Measurements from ENCODE around the gene LIN28A. TPM values are rescaled to one million over a fixed set of nuclear protein-coding genes. Genes with fewer than 3 reads are reported as not detected.
"Not testable (repeated sequence)": the region's sequence is repeated elsewhere in the genome, so short reads cannot be mapped to it uniquely, and the experiment has no call there.

LIN28A gene
- total and polyA plus RNA-seq, 4 experiments from 2014 or later, result not detected

DNA sequence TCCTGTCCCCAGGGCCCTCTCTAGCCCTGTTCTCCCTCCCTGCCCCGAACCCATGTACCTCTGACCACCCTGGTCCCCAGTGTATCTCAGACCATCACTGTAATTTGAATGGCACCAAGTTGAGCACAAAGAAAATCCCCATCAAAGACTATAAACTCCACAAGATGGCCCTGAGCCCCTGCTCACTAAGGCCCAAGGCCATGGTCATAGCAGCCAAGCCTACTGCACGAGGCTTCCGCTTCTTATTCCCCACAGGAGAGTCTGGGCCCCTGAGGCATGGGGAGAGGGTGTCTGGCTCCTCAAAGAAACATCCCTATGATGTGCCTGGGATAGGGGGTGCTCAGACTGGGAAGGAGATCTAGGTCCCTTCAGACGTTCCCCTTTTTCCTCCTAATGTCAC is 42.6 kb upstream of the LIN28A start:
- no peak overlapping the region for H3K4me3 ChIP-seq (ENCODE audit: low read length in 2 of 2)
- POLR2A ChIA-PET (ENCODE audit: partially characterized antibody), result interaction anchor here (0.8 to 1.7 kb wide), 4 partner anchors 10 to 83 kb away, joined by 3 to 6 read pairs (median 4); no protein-coding TSS in a partner anchor

DNA sequence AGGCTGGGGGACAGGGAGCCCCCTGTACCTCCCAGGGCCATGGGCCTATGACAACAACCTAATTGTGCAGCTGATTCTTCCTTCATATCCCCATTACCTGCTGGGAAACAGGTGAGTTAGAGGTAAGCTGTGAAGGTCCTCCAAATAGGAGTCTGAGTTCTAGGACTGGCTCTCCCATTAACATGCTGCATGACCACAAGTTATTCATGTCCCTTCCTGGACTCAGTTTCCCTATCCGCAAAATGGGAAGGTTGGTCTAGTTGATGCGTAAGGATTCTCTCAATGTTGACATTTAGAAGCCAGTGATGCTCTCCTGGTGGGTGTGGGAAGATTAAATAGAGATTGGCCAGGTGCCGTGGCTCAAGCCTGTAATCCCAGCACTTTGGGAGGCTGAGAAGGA is 42.1 kb upstream of the LIN28A start:
- Mint-ChIP-seq H3K9me3 (peaks cover 0 to 6% (median 3%) of the 10 kb centered on the region in 8 donors), H3K36me3 (no peaks in the 10 kb centered on the region), H3K27ac (peak overlapping the region in 5 of 7 donors; percentile 38 to 68 (median 57)), H3K27me3 (no peaks in the 10 kb centered on the region), H3K4me1 (peaks cover 38 to 75% (median 56%) of the 10 kb centered on the region in 4 donors), H3K4me3 (no peak overlapping the region)
- Histone ChIP-seq H3K4me3 (ENCODE audit: low read length in 2 of 2) (no peak overlapping the region), H3K9me3 (ENCODE audit: control insufficient read depth in 1 of 2, low read length in 2 of 2) (no peaks in the 10 kb centered on the region), H3K27me3 (ENCODE audit: insufficient read depth, low read length) (no peaks in the 10 kb centered on the region), H3K27ac (ENCODE audit: low read depth, low read length) (no peak overlapping the region), H3K4me1 (ENCODE audit: insufficient read depth, low read length) (peaks cover 71% of the 10 kb centered on the region), H3K36me3 (ENCODE audit: insufficient read depth, low read length) (no peaks in the 10 kb centered on the region)
- ChIA-PET CTCF (ENCODE audit: partially characterized antibody) (interaction anchor here (1.0 to 15.0 kb wide), 3 partner anchors 8 to 86 kb away, joined by 3 to 307 read pairs (median 195); partner anchors contain the start of gene SH3BGRL3), POLR2A (ENCODE audit: partially characterized antibody) (interaction anchor here (0.9 to 2.8 kb wide), 4 partner anchors 10 to 83 kb away, joined by 3 to 20 read pairs (median 5); no protein-coding TSS in a partner anchor)
- intact Hi-C loops (cut with micrococcal nuclease), result no loop called here
- no peak for DNase-seq

More for the DNA sequence above, 42.6 kb upstream of the LIN28A start:
- no peaks in the 10 kb centered on the region for H3K36me3 Mint-ChIP-seq
- CTCF ChIA-PET (ENCODE audit: partially characterized antibody), result interaction anchor here (1.0 to 15.0 kb wide), 3 partner anchors 9 to 85 kb away, joined by 3 to 307 read pairs (median 195); partner anchors contain the start of gene SH3BGRL3
- DNase-seq, result no peak
- no peaks in the 10 kb centered on the region for H3K27me3 Mint-ChIP-seq
- intact Hi-C loops (cut with micrococcal nuclease), result no loop called here
- no peaks in the 10 kb centered on the region for H3K27me3 ChIP-seq (ENCODE audit: insufficient read depth, low read length)
- no peak overlapping the region for H3K4me3 Mint-ChIP-seq
- peaks cover 35 to 75% (median 57%) of the 10 kb centered on the region in 4 donors for H3K4me1 Mint-ChIP-seq
- H3K36me3 ChIP-seq (ENCODE audit: insufficient read depth, low read length), result no peaks in the 10 kb centered on the region
- H3K9me3 Mint-ChIP-seq, result peaks cover 0 to 6% (median 3%) of the 10 kb centered on the region in 8 donors
- no peaks in the 10 kb centered on the region for H3K9me3 ChIP-seq (ENCODE audit: control insufficient read depth in 1 of 2, low read length in 2 of 2)
- H3K4me1 ChIP-seq (ENCODE audit: insufficient read depth, low read length), result peaks cover 71% of the 10 kb centered on the region
- no peak overlapping the region for H3K27ac ChIP-seq (ENCODE audit: low read depth, low read length)
- peak overlapping the region in 6 of 7 donors; percentile 22 to 81 (median 53) for H3K27ac Mint-ChIP-seq

DNA sequence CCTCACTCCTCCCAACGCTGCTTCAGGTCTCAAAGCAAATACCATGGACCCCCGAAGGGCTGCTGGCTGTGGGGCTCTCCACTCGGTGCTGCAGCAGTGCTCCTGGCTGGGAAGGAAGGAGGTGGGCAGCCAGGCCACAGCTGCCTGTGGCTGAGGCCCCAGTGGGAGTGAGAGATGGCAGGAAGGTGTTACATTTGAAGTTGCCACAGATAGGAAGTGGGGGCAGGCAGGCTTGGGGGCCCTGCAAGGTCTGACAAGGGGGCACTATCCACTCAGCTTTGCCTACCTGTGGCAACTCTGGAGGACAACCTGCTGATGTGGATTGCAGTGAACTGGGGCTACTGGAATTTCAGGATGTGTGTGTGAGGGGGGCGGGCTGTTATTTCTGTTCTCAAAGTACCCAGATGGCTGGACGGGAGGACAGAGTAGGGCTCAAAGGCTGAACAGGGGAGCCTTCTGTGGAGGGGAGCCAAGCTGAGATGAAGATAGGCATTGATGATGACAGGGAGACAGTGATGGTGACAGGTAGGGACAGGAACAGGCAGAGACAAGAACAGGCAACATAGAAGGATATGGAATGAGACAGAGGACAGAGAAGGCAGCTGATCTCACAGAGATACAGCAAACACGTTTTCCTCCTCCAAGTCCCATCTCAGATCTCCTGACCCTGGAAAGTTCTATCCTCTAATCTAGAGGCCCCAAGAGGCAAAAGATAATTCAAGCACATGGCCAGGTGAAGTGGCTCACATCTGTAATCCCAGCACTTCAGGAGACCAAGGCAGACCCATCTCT is 39.8 kb upstream of the LIN28A start:
- Mint-ChIP-seq H3K4me1 (peaks cover 51 to 80% (median 64%) of the 10 kb centered on the region in 4 donors), H3K4me3 (peak overlapping the region in 7 of 8 donors; percentile 60 to 79 (median 68)), H3K27me3 (no peaks in the 10 kb centered on the region), H3K36me3 (no peaks in the 10 kb centered on the region), H3K27ac (peak overlapping the region; percentile 81 to 97 (median 88)), H3K9me3 (peaks cover 0 to 6% (median 3%) of the 10 kb centered on the region in 8 donors)
- intact Hi-C loops (cut with micrococcal nuclease), result no loop called here
- Histone ChIP-seq H3K4me3 (ENCODE audit: low read length in 2 of 2) (peak overlapping the region in 1 of 2 donors; percentile 23), H3K36me3 (ENCODE audit: insufficient read depth, low read length) (no peaks in the 10 kb centered on the region), H3K27me3 (ENCODE audit: insufficient read depth, low read length) (no peaks in the 10 kb centered on the region), H3K4me1 (ENCODE audit: insufficient read depth, low read length) (peaks cover 81% of the 10 kb centered on the region), H3K9me3 (ENCODE audit: control insufficient read depth in 1 of 2, low read length in 2 of 2) (no peaks in the 10 kb centered on the region), H3K27ac (ENCODE audit: low read depth, low read length) (no peak overlapping the region)
- CTCF ChIA-PET (ENCODE audit: partially characterized antibody), result interaction anchor here (1.1 to 15.0 kb wide), 7 partner anchors 8 to 88 kb away, joined by 3 to 307 read pairs (median 4); partner anchors contain the start of genes CD52 and SH3BGRL3
- POLR2A ChIA-PET (ENCODE audit: partially characterized antibody), result interaction anchor here (0.5 to 2.8 kb wide), 19 partner anchors 8 to 137 kb away, joined by 3 to 20 read pairs (median 4); partner anchors contain the start of genes CEP85 and SH3BGRL3
- DNase-seq, result no peak

DNA sequence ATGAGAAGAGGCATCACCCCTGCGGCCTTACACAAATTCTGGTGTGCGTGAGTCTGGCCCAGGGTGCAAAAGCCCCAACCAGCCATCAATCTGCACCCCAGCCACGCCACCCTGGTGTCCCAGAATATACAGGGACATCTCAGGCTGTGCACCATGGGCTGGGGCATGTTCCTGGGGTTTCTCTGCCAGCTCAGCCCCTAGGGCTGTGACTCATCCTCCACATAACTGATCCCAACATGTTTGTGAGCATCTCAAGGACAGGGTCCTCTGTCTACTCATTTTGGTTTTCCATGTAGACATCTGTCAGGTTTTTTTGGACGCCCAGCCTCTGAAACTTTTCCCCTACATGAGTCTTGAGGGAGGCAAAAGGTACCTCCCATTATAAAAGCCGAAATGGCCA is 38.6 kb upstream of the LIN28A start:
- H3K4me3 ChIP-seq (ENCODE audit: low read length in 2 of 2), result peak overlapping the region in 1 of 2 donors; percentile 18
- DNase-seq, result no peak
- H3K27ac ChIP-seq (ENCODE audit: low read depth, low read length), result no peak overlapping the region
- no peaks in the 10 kb centered on the region for H3K36me3 Mint-ChIP-seq
- peaks cover 0 to 7% (median 3%) of the 10 kb centered on the region in 8 donors for H3K9me3 Mint-ChIP-seq
- intact Hi-C loops (cut with micrococcal nuclease), result no loop called here
- no peaks in the 10 kb centered on the region for H3K9me3 ChIP-seq (ENCODE audit: control insufficient read depth in 1 of 2, low read length in 2 of 2)
- no peaks in the 10 kb centered on the region for H3K27me3 ChIP-seq (ENCODE audit: insufficient read depth, low read length)
- peak overlapping the region in 7 of 8 donors; percentile 8 to 81 (median 61) for H3K4me3 Mint-ChIP-seq
- H3K4me1 ChIP-seq (ENCODE audit: insufficient read depth, low read length), result peaks cover 94% of the 10 kb centered on the region
- peak overlapping the region; percentile 75 to 96 (median 86) for H3K27ac Mint-ChIP-seq
- no peaks in the 10 kb centered on the region for H3K27me3 Mint-ChIP-seq
- ChIA-PET POLR2A (ENCODE audit: partially characterized antibody) (interaction anchor here (1.0 to 5.2 kb wide), 5 partner anchors 13 to 92 kb away, joined by 3 to 60 read pairs (median 4); partner anchors contain the start of genes CD52 and SH3BGRL3), CTCF (ENCODE audit: partially characterized antibody) (interaction anchor here (1.4 to 15.0 kb wide), 2 partner anchors 65 to 89 kb away, joined by 3 to 307 read pairs; partner anchors contain the start of gene SH3BGRL3)
- H3K36me3 ChIP-seq (ENCODE audit: insufficient read depth, low read length), result no peaks in the 10 kb centered on the region
- H3K4me1 Mint-ChIP-seq, result peaks cover 60 to 86% (median 73%) of the 10 kb centered on the region in 4 donors

DNA sequence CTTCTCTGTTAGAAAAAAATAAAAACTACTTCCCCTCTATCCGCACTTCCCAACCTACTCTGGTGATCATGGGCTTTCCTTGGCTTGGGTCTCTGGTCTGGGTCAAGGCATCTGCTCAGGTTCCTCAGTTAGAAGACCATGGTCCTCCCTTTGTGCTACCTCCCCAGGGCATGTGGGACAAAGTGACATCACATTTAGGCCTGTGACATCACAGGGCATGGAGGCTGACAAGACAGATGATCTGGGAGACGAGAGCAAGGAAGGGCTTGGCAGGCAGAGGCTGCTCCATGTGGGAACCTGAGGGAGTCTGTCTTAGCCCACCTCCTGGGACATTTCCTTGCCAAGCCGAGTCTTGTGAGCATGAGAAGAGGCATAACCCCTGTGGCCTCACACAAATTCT is 38.0 kb upstream of the LIN28A start, which contains the start of gene ZNF683:
Gene ZNF683 (minus strand): TSS at position 140 of the 400 bp plus-strand sequence. CDS start 4,179 bp downstream, outside the sequence.
- not testable (repeated sequence) for H3K27me3 Mint-ChIP-seq; DNase-seq; H3K9me3 Mint-ChIP-seq; H3K36me3 Mint-ChIP-seq; H3K9me3 ChIP-seq (ENCODE audit: control insufficient read depth in 1 of 2, low read length in 2 of 2); H3K27me3 ChIP-seq (ENCODE audit: insufficient read depth, low read length); H3K36me3 ChIP-seq (ENCODE audit: insufficient read depth, low read length)
- Histone ChIP-seq H3K27ac (ENCODE audit: low read depth, low read length) (peak within 1 kb of the TSS; percentile 13), H3K4me1 (ENCODE audit: insufficient read depth, low read length) (peaks cover 95% of the 10 kb centered on the region), H3K4me3 (ENCODE audit: low read length in 2 of 2) (peak within 1 kb of the TSS in 1 of 2 donors; percentile 18)
- peak within 1 kb of the TSS; percentile 53 to 81 (median 74) for H3K4me3 Mint-ChIP-seq
- CTCF ChIA-PET (ENCODE audit: partially characterized antibody), result interaction anchor here (0.6 to 8.7 kb wide), 5 partner anchors 8 to 87 kb away, joined by 3 to 195 read pairs (median 33); no protein-coding TSS in a partner anchor
- POLR2A ChIA-PET (ENCODE audit: partially characterized antibody), result interaction anchor here (1.1 to 9.1 kb wide), 9 partner anchors 11 to 92 kb away, joined by 4 to 174 read pairs (median 21); partner anchors contain the start of genes CD52 and SH3BGRL3
- peaks cover 60 to 92% (median 78%) of the 10 kb centered on the region in 4 donors for H3K4me1 Mint-ChIP-seq
- H3K27ac Mint-ChIP-seq, result peak within 1 kb of the TSS; percentile 84 to 96 (median 88)
- intact Hi-C loops (cut with micrococcal nuclease), result loop anchor here (1.0 kb wide), 2 partner anchors 9 to 24 kb away; no protein-coding TSS in a partner anchor

DNA sequence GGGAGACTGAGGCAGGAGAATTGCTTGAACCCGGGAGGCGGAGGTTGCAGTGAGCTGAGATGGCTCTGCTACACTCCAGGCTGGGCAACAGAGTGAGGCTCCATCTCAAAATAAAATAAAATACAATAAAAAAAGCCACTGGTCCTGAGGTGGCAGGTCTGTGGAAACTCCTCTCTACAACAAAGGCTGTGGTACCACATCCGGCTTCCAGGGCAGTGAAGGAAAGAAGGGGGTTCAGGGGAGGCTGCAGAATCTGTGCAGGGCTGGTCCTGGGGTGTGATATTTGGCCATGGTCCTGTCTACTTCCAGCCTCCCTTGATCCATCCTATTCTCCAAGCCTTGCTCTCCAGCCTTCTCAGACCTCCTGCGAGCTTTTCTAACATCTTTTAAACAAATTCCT is 37.3 kb upstream of the LIN28A start:
- CTCF ChIA-PET (ENCODE audit: partially characterized antibody), result interaction anchor here (0.6 to 8.7 kb wide), 11 partner anchors 9 to 203 kb away, joined by 3 to 195 read pairs (median 8); partner anchors contain the start of gene ZNF593
- H3K27ac ChIP-seq (ENCODE audit: low read depth, low read length), result peak overlapping the region; percentile 13

More for the DNA sequence above, 37.3 kb upstream of the LIN28A start:
- H3K9me3 Mint-ChIP-seq, result peaks cover 0 to 7% (median 3%) of the 10 kb centered on the region in 8 donors
- peaks cover 63 to 92% (median 82%) of the 10 kb centered on the region in 4 donors for H3K4me1 Mint-ChIP-seq
- peak overlapping the region in 1 of 2 donors; percentile 18 for H3K4me3 ChIP-seq (ENCODE audit: low read length in 2 of 2)
- no peaks in the 10 kb centered on the region for H3K27me3 ChIP-seq (ENCODE audit: insufficient read depth, low read length)
- H3K27me3 Mint-ChIP-seq, result no peaks in the 10 kb centered on the region
- no peaks in the 10 kb centered on the region for H3K36me3 ChIP-seq (ENCODE audit: insufficient read depth, low read length)
- intact Hi-C loops (cut with micrococcal nuclease), result loop anchor here (1.0 kb wide), 2 partner anchors 10 to 23 kb away; no protein-coding TSS in a partner anchor
- H3K4me1 ChIP-seq (ENCODE audit: insufficient read depth, low read length), result peaks cover 96% of the 10 kb centered on the region
- no peaks in the 10 kb centered on the region for H3K36me3 Mint-ChIP-seq
- H3K9me3 ChIP-seq (ENCODE audit: control insufficient read depth in 1 of 2, low read length in 2 of 2), result no peaks in the 10 kb centered on the region
- peak overlapping the region; percentile 79 to 96 (median 82) for H3K27ac Mint-ChIP-seq
- POLR2A ChIA-PET (ENCODE audit: partially characterized antibody), result interaction anchor here (0.7 to 9.1 kb wide), 13 partner anchors 11 to 140 kb away, joined by 3 to 174 read pairs (median 5); partner anchors contain the start of genes CD52, DHDDS and SH3BGRL3
- peak; percentile 50 to 71 (median 59) for DNase-seq
- peak overlapping the region; percentile 53 to 81 (median 70) for H3K4me3 Mint-ChIP-seq
